BJ (cell line): ENCODE data around the gene CEBPE. TPM values are rescaled to one million over a fixed set of nuclear protein-coding genes. Genes with fewer than 3 reads are reported as not detected.

ENCODE experiments used
- CTCF ChIA-PET: fragments of 350-600 bp; formaldehyde crosslinking; extraction: SDS; loops from one replicate; lab custom pipeline; 2021; ENCODE audit warnings: antibody characterized with exemption, inconsistent platforms; lab: Yijun Ruan, JAX
- POLR2A ChIA-PET: fragments of 300-600 bp; sonication (Branson Sonifier 250); formaldehyde crosslinking; extraction: SDS; loops from one replicate; lab custom pipeline; 2021; ENCODE audit warnings: antibody characterized with exemption; lab: Charles Lee
- DNase-seq: peaks from one replicate; pipeline ENCODE4 v3.0.0-alpha.2; 2011; ENCODE audit warnings: low read depth
- H3K27me3 ChIP-seq: 2 replicates; pipeline ENCODE4 v1.6.0; 2011; ENCODE audit warnings: low read length; ENCODE audit not compliant: control insufficient read depth, insufficient read depth
- H3K36me3 ChIP-seq: 2 replicates; pipeline ENCODE4 v1.5.1; 2011; ENCODE audit warnings: low read length; ENCODE audit not compliant: control insufficient read depth, insufficient read depth
- H3K4me3 ChIP-seq: 2 replicates; pipeline ENCODE4 v1.5.1; 2011; ENCODE audit warnings: low read depth, mild to moderate bottlenecking, control low read depth, low read length
- CTCF ChIP-seq: IDR thresholded peaks from 2 replicates; pipeline ENCODE4 v1.5.1; 2011; ENCODE audit warnings: low read depth, mild to moderate bottlenecking, control low read depth, inconsistent platforms, low read length, moderate library complexity; ENCODE audit not compliant: insufficient read depth
- polyA plus RNA-seq: library from polyadenylated mRNA; depleted of rRNA; stranded (reverse); fragments of >200 nt; gene quantifications from 2 replicates; pipeline ENCODE4 v1.2.3, GENCODE V29; 2011

Gene CEBPE
- polyA plus RNA-seq, 1 experiment, result not detected

DNA sequence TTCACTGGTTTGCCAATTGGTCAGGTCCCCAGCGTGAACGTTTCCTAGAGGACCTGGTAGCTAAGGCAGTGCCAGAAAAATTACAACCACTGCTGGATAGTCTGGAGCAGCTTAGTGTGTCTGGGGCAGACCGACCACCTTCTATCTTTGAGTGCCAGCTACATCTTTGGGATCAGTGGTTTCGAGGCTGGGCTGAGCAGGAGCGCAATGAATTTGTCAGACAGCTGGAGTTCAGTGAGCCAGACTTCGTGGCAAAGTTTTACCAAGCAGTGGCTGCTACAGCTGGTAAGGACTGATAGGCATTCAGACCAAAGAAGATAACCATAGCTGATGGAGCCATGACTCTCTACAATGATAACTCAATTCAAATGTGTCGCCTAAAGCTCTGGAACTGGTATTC lies 21.3 kb downstream of the CEBPE start:
- DNase-seq, result no peak
- ChIA-PET POLR2A (no interaction called here), CTCF (interaction anchor here (0.6 to 6.1 kb wide), 7 partner anchors 14 to 125 kb away, joined by 3 to 44 read pairs (median 3); partner anchors contain the start of gene CDH24)
- H3K4me3 ChIP-seq, result no peak overlapping the region
- no peak for TF ChIP-seq CTCF
- no peaks in the 10 kb centered on the region for H3K27me3 ChIP-seq
- peaks cover 8% of the 10 kb centered on the region for H3K36me3 ChIP-seq

GRCh38 chr14:23095196-23096108 lies 23.6 kb downstream of the CEBPE start, which contains the start of gene C14orf119:
C14orf119 (plus strand) TSS chr14:23095505; CDS start chr14:23097659, 2,154 bp downstream.
- Histone ChIP-seq H3K4me3 (peak within 1 kb of the TSS; percentile 89), H3K36me3 (peaks cover 10% of the 10 kb centered on the region), H3K27me3 (no peaks in the 10 kb centered on the region)
- ChIA-PET CTCF (interaction anchor here (0.6 to 3.3 kb wide), 21 partner anchors 8 to 125 kb away, joined by 3 to 43 read pairs (median 3); partner anchors contain the start of genes AJUBA and CDH24), POLR2A (interaction anchor here (0.6 to 1.5 kb wide), 8 partner anchors 9 to 66 kb away, joined by 3 to 10 read pairs (median 3); no protein-coding TSS in a partner anchor)
- peak; percentile 99 for DNase-seq
- TF ChIP-seq CTCF, result no peak

- no peak for TF ChIP-seq CTCF
These were observed 24.3 kb downstream of the CEBPE start, which contains the start of gene ACIN1 for GRCh38 chr14:23094666-23095195. ACIN1 (minus strand) TSS chr14:23095136; CDS start chr14:23095112, 24 bp downstream.

DNA sequence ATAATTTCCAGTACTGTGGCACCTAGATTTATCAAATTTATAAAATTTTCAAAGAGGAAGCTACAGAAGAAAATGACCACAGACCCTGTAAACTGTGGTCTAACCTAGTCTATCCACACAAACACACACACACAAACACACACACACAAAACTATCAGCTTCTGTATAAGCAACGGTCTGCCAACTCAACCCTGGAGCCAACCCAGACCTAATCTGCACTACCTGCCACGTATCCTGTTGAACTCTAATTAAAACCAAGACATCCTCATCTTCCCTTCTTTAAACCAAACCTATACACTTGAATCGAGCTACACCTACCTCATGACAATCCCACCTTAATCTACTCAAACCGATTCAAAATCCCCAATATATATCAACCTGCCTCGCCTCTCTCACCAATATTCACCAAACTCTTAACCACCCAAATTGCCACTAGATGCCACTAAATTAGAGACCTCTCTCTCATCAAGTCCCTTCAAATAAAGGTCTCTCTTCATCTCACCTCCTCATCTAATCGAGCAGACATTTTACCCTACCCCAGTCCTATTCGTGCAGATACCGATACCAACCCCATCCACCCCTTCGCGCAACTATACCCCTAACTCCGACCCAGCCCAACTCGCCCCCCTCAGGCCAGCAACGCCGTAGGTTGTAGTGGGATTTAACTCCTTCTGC lies 24.9 kb downstream of the CEBPE start:
- DNase-seq, result no peak
- Histone ChIP-seq H3K4me3 (peak overlapping the region; percentile 89), H3K36me3 (peaks cover 16% of the 10 kb centered on the region), H3K27me3 (no peaks in the 10 kb centered on the region)
- ChIA-PET POLR2A (interaction anchor here (0.5 to 1.5 kb wide), 5 partner anchors 12 to 116 kb away, joined by 3 to 10 read pairs (median 6); no protein-coding TSS in a partner anchor), CTCF (interaction anchor here (0.8 to 3.3 kb wide), 16 partner anchors 8 to 117 kb away, joined by 3 to 43 read pairs (median 4); partner anchors contain the start of genes AJUBA and CDH24)
- TF ChIP-seq CTCF, result peak; percentile 43

More at GRCh38 chr14:23094666-23095195, 24.3 kb downstream of the CEBPE start, which contains the start of gene ACIN1:
- Histone ChIP-seq H3K36me3 (peaks cover 15% of the 10 kb centered on the region), H3K27me3 (no peaks in the 10 kb centered on the region), H3K4me3 (peak within 1 kb of the TSS; percentile 89)
- ChIA-PET POLR2A (interaction anchor here (0.5 to 1.5 kb wide), 11 partner anchors 8 to 117 kb away, joined by 3 to 10 read pairs (median 3); no protein-coding TSS in a partner anchor), CTCF (interaction anchor here (0.6 to 3.3 kb wide), 24 partner anchors 9 to 126 kb away, joined by 3 to 43 read pairs (median 3); partner anchors contain the start of genes AJUBA and CDH24)
- peak; percentile 56 for DNase-seq
